ENCODE results near the gene TAF7L.

DNA sequence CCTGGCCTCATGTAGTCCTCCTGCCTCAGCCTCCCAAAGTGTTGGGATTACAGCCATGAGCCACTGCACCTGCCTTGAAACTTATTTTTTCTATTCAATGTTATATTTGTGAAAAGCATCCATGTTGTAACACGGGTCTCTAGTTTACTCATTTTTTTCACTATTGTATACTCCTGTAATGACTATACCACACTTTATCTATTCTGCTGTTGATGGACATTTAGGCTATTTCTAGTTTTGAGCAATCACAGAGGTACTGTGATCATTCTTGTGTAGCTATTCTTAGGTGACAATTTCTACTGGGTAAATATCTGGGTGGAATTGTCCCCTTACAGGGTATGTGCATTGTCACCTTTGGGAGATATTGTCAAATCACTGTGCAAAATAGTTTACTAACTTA, 67.9 kb downstream of the TAF7L start:
- TF ChIP-seq, protein P1, sequence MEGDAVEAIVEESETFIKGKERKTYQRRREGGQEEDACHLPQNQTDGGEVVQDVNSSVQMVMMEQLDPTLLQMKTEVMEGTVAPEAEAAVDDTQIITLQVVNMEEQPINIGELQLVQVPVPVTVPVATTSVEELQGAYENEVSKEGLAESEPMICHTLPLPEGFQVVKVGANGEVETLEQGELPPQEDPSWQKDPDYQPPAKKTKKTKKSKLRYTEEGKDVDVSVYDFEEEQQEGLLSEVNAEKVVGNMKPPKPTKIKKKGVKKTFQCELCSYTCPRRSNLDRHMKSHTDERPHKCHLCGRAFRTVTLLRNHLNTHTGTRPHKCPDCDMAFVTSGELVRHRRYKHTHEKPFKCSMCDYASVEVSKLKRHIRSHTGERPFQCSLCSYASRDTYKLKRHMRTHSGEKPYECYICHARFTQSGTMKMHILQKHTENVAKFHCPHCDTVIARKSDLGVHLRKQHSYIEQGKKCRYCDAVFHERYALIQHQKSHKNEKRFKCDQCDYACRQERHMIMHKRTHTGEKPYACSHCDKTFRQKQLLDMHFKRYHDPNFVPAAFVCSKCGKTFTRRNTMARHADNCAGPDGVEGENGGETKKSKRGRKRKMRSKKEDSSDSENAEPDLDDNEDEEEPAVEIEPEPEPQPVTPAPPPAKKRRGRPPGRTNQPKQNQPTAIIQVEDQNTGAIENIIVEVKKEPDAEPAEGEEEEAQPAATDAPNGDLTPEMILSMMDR (IDR thresholded peaks at IDR 0.05; ENCODE audit: extremely low read depth in 1 of 2, insufficient read depth in 1 of 2, low read depth in 1 of 2, low read length in 2 of 2) = no peak
- TF ChIP-seq, protein P2, sequence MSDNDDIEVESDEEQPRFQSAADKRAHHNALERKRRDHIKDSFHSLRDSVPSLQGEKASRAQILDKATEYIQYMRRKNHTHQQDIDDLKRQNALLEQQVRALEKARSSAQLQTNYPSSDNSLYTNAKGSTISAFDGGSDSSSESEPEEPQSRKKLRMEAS (IDR thresholded peaks at IDR 0.05; ENCODE audit: insufficient read depth, insufficient read length) = no peak
- TF ChIP-seq EZH2 (IDR thresholded peaks at IDR 0.05; ENCODE audit: borderline replicate concordance, low read depth, low read length, severe bottlenecking) = no peak
- TF ChIP-seq POLR2A (IDR thresholded peaks at IDR 0.05; ENCODE audit: low read depth, low read length) = no peak
- no peak for TF ChIP-seq POLR2AphosphoS5 (IDR thresholded peaks at IDR 0.05; ENCODE audit: insufficient read depth, low read depth, low read length)
- no peak for TF ChIP-seq FOS (IDR thresholded peaks at IDR 0.05; ENCODE audit: borderline replicate concordance, insufficient read depth, low read length)

All from endothelial cell of umbilical vein (primary cell).